ENCODE data around the gene GHITM.
"Not testable (repeated sequence)": the region's sequence is repeated elsewhere in the genome, so short reads cannot be mapped to it uniquely, and the experiment has no call there.

GHITM gene, protein sequence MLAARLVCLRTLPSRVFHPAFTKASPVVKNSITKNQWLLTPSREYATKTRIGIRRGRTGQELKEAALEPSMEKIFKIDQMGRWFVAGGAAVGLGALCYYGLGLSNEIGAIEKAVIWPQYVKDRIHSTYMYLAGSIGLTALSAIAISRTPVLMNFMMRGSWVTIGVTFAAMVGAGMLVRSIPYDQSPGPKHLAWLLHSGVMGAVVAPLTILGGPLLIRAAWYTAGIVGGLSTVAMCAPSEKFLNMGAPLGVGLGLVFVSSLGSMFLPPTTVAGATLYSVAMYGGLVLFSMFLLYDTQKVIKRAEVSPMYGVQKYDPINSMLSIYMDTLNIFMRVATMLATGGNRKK

DNA sequence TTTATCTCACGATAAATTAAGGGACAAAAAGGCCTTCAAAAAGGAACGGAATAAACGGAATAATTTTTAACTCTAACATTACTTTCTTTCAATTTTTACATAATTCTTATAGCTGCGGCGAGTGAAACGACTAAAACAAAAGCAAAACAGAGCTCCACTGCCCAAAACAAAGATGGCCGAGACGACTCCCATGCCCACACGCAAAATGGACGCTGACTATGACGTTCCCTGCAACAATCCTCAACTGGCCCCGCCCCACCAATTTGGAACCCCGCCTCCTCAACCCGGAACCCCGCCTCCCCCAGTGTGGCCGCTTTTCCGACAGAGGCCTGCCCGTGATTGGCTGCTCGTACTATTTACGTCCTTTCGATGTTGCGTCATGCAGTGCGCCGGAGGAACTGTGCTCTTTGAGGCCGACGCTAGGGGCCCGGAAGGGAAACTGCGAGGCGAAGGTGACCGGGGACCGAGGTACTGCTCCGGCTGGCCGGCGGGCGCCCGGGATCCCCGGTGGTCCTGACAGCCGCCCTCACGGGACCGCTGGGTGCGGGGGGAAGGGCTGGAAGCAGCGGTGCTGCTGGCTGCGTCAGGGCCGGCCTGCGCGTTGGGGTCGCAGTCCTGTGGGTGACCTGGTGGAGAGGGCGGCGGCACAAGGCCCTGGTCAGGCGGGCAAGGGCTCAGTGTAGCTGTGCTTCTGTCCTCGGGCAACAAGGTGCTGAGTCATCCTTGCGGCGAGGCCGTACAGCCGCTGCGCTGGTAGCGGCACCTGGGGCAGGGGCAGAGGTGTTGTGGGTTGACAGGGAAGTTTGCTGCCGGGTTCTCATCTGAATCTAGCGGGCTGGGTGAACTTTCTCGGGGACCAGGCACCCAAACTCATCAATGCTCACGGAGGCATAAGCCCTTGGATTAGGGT, at the start of gene GHITM:
Gene GHITM, plus strand, starts transcription at position 384 of the 910 bp plus-strand sequence. CDS start 1,992 bp downstream, outside the sequence.
- DNase-seq, result peak; percentile 99

DNA sequence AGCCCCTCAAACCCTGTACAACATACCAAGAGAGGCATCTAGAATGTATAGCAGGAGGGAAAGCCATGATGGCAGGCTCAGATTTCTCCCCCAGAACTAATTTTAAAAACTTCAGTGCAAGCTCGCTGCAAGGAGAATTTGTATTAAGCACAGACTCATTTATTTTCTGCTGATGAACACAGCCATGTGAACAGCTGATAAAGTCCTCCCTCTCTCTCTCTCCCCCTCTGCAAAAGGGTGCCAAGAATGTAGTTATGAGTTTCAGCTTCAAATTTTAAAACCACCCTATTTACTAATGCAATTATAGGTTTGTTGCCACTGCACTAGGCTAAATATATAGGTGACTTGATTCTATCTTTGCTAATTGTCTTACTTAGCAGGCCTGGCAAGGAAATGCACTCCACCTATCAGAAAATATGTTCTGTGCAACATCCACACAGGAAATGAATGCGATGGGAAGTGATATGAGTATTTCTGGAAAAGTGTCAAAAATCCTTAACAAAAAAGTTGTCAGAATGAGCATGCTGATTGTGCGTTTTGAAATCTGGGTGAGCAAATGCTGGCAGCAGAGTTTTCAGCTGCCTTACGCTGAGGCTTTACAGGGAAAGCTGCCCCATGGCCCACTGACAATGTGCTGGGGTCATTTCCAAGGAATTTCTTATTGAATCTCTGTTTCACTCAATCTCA, 43.4 kb upstream of the GHITM start:
- DNase-seq, result no peak

DNA sequence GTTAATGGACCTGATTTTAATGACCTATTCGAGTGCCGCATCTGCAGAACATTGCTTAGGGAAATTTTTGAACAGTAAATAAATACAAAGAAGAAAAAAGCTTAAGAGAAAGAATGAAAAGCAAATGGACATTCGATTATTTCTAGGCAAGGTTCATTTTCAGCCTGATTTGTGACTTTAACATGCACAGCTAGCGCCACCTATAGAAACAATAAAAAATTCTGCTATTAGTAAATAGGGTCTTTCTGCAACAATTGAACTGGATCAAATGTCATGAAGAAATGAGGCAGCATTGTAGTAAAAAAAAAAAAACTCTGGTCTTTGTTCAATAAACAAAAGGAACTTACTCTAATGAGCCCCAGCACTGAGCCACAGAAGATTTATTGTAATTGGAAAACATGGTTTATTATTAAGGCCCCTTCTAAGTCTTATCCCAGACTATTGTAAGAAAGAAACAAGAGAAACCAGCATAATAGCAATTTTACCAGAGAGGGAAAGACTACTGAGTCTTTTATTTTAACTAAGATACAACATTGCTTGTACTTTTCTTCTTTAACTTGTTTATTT, 41.4 kb upstream of the GHITM start:
- no peak for DNase-seq

DNA sequence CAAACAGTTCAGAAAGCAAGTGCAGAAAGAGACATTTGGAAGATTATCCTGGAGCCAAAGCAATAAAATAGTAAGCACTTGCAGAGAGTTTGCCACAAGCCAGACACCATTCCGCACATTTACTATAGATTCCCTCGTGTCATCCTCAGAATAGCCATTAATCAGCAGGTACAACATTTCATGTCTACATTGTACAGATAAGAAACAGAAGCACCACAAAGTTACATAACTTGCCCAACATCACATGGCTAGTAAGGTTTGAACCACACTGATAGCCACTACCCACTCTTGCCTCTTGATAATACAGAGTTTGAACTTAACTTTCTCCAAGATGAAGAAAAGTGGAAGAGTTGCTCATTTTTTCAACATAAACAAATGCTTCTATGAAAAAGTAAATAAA, 40.6 kb upstream of the GHITM start:
- no peak for DNase-seq

DNA sequence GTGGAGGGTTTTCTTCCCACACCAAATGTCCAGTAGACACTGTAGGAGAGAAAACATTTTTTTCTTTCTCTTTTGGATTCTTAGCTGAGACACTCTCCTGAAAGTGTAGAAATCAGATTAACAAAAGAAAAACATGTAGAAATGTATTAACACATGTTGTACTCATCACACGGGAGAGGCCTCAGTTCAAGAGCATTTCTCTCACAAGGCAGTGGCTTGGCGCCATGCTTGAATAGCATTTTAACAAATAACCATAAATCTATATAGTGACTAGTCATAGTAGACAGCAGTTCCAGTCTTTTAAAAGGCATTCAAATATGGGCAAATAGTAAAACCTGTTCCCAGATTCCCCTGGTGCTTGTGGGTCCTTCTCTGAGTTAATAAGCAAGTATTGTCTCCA, 38.3 kb upstream of the GHITM start:
- DNase-seq, result no peak

DNA sequence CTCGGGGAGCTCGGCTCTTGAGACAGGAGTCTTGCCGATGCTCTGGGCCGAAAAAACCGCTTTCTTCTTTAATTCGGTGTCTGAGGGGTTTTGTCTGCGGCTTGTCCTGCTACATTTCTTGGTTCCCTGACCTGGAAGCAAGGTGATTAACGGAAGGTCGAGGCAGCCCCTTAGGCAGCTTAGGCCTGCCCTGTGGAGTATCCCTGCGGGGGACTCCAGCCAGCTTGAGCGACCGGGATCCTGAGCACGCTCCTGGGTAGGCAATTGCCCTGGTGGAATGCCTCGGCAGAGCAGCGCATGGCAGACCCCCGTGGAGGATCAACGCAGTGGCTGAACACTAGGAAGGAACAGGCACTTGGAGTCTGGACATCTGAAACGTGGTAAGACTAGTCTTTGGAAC, 30.5 kb upstream of the GHITM start:
- DNase-seq, result no peak

DNA sequence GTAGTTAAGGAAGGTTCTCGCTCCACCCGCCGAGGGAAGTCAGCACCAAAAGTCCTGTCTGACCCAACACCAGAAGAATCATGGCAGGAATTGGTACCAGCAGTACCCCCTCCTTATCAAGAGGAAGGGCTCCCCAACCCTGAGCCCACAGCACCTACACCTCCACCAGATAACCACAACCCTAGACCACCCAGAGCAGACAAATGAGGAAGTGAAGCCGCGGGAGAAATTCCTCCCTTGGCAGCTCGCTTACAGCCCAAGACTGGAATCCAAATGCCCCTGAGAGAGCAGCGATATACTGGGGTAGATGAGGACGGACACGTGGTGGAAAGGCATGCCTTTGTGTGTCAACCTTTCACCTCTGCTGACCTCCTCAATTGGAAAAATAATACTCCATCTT, 29.5 kb upstream of the GHITM start:
- DNase-seq, result not testable (repeated sequence)

DNA sequence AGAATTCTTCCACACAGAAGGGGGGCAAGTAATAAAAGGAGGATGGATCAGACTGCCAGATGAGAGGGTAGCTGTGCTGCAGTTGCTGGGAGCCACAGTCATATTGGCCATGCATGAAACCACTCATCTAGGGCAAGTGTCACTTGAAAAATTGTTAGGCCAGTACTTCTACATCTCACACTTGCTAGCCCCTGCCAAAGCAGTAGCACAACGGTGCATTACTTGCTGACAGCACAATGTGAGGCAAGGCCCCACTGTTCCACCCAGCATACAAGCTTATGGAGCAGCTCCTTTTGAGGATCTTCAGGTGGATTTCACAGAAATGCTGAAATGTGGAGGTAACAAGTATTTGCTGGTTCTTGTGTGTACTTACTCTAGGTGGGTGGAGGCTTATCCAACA, 25.8 kb upstream of the GHITM start:
- DNase-seq, result not testable (repeated sequence)

DNA sequence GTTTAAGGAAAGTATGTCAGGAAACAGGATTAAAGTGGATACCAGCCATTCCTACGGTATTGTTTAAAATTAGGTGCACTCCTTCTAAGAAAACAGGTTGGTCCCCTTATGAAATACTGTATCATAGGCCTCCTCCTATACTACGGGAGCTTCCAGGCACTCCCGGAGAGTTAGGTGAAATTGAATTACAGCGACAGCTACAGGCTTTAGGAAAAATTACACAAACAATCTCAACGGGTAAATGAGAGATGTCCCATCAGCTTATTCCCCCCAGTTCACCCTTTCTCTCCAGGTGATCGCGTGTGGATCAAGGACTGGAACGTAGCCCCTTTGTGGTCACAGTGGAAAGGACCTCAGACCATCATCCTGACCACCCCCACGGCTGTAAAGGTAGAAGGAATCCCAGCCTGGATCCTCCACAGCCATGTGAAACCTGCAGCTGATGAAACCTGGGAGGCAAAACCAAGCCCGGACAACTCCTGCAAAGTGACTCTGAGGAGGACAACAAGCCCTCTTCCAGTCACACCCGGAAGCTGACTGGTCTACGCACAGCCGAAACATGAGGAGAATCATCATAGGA, 25.1 kb upstream of the GHITM start:
- no peak for DNase-seq

DNA sequence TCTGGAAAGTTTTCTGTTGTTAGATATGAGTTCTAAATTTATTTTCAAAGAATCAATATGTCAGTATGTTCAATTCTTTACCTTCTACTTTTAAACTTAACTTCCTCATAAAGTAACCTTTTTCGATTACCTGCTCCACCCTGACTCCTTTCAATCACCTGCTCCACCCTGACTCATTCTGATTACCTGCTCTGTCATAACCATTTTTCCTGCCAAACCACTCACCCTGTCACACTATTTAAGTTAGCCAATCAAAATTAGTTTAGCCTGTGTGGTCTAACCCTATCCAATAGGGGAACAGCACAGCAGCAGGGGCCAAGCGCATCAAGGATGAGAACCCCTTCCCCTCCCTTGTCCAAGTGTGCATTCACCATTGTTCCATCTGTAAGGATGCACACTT, 22.1 kb upstream of the GHITM start:
- DNase-seq, result not testable (repeated sequence)

DNA sequence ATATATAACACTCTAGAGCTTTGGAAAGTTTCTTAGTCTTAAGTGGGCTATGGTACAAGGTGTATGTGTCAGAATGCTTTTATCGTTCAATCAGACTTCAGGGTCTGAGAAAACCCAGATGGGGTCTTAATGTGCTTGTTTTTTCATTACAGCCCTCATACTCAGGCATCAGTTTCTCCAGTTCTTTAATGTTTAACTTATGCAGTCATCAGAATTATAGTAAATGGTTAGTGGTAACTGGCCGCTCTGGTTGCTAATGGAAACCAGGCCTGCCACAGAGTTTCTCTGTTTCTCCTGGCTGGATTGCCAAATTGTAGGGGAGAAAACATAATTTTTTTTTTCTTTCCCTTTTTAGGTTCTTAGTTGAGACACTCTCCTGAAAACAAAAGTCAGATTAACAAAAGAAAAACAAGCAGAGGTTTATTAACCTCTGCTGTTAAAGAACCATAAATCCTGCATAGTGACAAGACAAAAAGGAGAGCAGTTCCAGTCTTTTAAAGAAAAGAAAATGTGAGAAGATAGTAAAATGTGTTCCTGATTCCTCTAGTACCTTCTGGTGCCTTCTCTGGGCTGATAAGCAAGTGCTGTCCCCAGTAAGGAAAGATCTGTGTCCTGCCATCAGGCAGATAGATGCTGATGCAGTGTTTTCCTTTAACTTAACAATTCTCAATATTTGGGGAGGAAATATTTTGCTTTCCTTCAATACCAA, 21.5 kb upstream of the GHITM start:
- DNase-seq, result no peak

DNA sequence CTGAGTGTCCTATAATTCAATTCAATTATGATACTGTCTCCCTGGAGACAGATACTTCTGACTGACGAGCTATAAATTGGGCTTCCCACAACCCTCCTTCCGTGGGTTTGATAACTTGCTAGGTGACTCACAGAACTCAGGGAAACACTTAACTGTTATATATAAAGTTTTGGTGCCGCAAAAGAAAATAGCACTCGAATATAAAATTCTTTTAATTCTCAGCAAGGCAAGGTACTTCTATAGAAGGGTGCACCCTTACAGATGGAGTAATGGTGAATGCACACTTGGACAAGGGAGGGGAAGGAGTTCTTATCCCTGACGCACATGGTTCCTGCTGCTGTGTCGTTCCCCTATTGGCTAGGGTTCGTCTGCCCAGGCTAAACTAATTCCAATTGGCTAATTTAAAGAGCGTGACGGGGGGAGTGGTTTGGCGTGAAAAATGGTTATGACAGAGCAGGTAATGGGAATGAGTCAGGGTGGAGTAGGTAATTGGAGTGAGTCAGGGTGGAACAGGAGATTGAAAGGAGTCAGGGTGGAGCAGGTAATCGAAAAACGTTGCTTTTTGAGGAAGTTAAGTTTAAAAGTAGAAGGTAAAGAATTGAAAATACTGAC, 20.8 kb upstream of the GHITM start:
- DNase-seq, result no peak

DNA sequence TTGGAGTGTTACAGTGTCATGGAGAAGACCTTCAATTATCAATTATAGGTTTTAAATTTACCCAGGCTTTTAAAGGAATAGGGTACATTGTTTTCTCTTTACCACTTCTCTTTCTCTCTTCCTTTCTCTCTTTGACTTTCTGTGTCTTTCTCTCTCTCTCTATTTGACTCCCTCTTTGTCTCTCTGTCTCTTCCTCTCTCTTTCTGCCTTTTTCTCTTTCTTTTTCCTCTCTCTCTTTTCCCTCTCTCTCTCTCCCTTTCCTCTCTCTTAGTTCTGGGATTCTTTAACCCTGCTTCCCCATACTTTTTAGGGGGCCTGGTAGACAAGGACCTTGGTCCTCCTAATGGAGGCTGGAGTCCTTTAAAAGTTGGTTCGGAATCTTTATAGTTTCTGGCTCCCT, 15.9 kb upstream of the GHITM start:
- no peak for DNase-seq

DNA sequence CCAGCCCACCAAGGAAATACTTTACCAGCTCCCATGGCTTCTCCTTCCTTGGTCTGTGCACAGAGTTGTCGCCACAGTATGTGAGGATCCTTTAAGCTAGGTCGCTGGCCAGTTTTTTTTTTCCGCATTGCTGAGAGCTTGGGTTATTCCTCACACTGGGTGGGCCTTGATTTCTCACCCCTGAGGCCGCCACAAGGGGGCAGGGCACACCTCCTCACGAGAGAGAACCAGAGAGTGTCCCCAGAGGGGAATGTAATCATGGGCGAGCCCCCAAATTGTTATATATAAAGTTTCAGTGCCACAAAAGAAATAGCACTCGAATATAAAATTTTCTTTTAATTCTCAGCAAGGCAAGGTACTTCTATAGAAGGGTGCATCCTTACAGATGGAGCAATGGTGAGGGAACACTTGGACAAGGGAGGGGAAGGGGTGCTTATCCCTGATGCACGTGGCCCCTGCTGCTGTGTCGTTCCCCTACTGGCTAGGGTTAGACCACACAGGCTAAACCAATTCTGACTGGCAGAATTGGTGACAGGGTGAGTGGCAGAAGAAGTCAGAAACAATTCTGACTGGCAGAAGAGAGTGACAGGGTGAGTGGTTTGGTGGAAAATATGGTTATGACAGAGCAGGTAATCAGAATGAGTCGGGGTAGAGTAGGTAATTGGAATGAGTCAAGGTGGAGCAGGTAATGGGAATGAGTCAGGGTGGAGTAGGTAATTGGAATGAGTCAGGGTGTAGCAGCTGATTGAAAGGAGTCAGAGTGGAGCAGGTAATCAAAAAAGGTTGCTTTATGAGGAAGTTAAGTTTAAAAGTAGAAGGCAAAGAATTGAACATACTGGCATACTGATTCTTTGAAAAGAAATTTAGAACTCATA, 13.2 kb upstream of the GHITM start:
- DNase-seq, result not testable (repeated sequence)

DNA sequence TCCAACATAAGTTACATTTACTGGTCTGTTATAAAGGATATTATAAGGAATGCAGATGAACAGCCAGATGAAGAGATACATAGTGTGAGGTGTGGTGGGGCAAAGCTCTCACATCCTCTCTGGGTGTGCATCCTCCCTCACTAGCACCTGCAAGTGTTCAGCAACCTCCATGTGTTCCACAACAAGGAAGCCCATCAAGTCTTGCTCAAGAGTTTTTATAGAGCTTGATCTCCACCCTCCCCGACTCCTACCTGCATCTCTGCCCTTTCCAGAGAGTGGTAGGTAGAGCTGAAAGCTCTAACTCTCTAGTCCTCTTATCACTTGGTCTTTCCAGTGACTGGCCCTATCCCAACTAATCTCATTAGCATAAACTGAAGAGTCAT, 12.5 kb upstream of the GHITM start:
- no peak for DNase-seq

DNA sequence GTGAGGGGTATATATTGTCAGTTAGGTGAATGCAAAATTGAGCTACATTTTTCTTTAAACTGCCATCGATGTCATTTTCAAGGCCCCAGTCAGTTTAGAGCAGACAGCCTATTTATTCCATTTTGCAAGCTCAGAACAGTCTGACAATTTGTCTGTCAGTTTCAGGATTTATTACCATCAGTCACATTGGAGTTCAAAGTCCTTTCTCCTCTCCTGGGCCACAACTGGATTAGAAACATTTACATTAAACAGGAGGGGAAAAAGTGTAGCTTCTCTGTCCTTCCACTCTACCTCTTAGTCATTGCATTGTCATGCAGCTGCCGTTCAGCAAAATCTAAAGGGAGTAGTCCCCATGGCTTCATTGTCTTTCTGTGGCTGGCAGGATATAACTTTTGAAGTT, 3.5 kb upstream of the GHITM start:
- no peak for DNase-seq

DNA sequence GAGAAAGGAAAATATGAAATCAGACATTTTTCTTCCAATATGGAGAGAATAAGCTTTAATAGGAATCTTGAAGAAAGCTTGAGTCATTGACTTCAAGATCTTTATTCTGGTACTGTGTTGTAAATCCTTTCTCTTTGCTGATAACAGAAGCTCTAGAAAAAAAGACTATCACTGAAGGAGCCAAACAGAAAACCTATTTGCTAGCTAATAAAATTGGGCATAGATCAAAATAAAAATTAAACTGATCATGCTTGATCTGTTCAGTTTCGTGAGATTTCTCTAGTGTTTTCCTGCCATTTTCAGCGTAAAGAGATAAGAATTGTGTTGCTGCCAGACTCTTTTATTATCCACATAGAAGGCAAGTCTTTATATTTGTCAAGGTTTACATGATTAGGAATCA, 1.5 kb upstream of the GHITM start:
- no peak for DNase-seq

DNA sequence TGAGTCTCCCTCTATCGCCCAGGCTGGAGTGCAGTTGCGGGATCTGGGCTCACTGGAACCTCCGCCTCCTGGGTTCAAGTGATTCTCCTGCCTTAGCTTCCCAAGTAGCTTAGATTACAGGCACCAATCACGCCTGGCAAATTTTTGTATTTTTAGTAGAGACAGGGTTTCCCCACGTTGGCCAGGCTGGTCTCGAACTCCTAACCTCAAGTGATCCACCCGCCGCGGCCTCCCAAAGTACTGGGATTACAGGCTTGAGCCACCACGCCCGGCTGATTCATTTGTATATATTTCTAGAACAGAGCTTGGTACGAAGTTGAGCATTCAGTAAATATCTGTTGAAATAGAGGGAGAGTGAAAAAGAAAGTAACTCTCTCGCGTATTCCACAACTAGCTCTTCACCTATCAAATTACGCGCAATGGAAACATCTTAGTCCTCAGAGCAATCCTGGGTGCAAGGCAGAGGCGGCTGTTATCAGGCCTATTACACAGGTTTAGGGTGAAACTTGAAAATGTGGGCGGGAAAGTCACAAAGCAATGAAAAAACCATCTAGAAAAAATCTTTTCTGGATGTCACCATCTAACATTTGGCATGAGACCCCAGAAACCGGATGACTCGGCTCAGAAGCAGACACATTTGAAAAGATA, 707 bp upstream of the GHITM start:
- no peak for DNase-seq

DNA sequence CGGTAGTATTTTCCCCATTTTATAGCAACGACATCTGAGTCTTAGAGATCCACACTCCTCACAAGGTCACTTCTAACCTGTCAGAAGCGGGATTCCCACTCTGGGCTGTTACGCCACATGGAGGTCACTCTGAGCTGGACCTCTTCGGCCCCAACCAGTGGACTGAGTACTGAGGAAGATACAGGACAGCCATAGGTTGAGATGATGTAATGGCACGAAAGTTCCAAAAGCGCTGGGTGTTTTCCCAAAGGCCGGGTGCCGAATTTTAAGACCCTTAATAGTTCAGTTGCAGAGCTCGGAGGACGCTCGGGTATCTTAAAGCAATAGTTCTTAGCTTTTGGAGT, 699 bp downstream of the GHITM start:
- DNase-seq, result no peak

DNA sequence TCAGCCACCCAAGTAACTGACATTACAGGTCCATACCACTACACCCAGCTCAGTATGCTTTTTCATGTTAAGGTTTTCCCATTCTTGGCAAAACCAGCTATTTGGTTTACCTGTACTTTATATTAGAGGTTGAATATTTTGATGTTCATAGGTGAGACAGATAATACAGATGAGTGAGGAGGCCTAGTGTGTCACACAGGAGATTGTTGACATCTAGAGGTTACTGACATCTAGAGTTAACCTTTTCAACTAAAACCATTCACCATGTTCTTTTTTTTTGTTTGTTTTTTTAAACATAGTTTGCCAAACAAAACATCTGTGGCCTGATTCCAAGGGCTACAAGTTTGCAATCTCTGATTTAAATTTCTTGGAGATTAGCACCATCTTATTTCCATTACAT, 8.0 kb downstream of the GHITM start:
- no peak for DNase-seq

All from T1000 (cell line).